T-cell (primary cell): Measurements from ENCODE around the gene MYMK. TPM values are rescaled to one million over a fixed set of nuclear protein-coding genes. Genes with fewer than 3 reads are reported as not detected.

Experiments used
- ATAC-seq, 4 experiments: fragments of 200-7000 bp in 3 of 4; fragments of 150-1000 bp in 1 of 4; cut with Tn5 transposase; replicated peaks in 1 of 4; 1 replicate in 3 of 4; 2 replicates in 1 of 4; pipeline ENCODE4 v1.10.0; 2021; ENCODE audit warnings: moderate library complexity in 3 of 4, mild to moderate bottlenecking in 2 of 4, moderate number of reproducible peaks in 1 of 4
- CTCF ChIA-PET, 2 donors: fragments of 300-600 bp; sonication (Branson Sonifier 250); formaldehyde crosslinking; loops; one replicate each; lab custom pipeline; 2022; ENCODE audit warnings: antibody characterized with exemption in 2 of 2; lab: Charles Lee
- POLR2A ChIA-PET, 2 donors: fragments of 300-600 bp; sonication (Branson Sonifier 250); formaldehyde crosslinking; loops; one replicate each; lab custom pipeline; 2022; ENCODE audit warnings: antibody characterized with exemption in 2 of 2; lab: Charles Lee
- DNase-seq, 35 experiments: peaks; one replicate each; pipeline versions ENCODE4 v3.0.0 to v3.0.0-alpha.2; 2013 to 2023
- H3K27ac ChIP-seq: one replicate; pipeline ENCODE4 v1.5.1; 2013; ENCODE audit warnings: low read length
- H3K27me3 ChIP-seq, 2 experiments: replicated peaks in 1 of 2; 1 replicate in 1 of 2; 2 replicates in 1 of 2; pipeline versions ENCODE4 v1.6.1 to v1.7.0; 2013; ENCODE audit warnings: low read length in 1 of 2, mixed read lengths in 1 of 2; ENCODE audit not compliant: control insufficient read depth in 2 of 2, insufficient read depth in 2 of 2; ENCODE audit errors: extremely low read depth in 1 of 2
- H3K36me3 ChIP-seq, 2 donors: 1 replicate in 1 of 2; 2 replicates in 1 of 2; pipeline versions ENCODE4 v1.6.1 to v1.7.0; 2013; ENCODE audit warnings: low read length in 1 of 2; ENCODE audit not compliant: control insufficient read depth in 2 of 2, insufficient read depth in 1 of 2; ENCODE audit errors: extremely low read depth in 1 of 2
- H3K4me1 ChIP-seq, 2 experiments: 1 replicate in 1 of 2; 2 replicates in 1 of 2; pipeline versions ENCODE4 v1.6.1 to v1.7.0; 2013; ENCODE audit warnings: low read length in 2 of 2, mixed read lengths in 1 of 2; ENCODE audit not compliant: insufficient read depth in 2 of 2, control insufficient read depth in 1 of 2; ENCODE audit errors: extremely low read depth in 1 of 2
- H3K4me3 ChIP-seq, 2 donors: 1 replicate in 1 of 2; 2 replicates in 1 of 2; pipeline versions ENCODE4 v1.5.1 to v1.7.0; 2013; ENCODE audit warnings: mild to moderate bottlenecking in 2 of 2, low read length in 1 of 2, moderate library complexity in 1 of 2; ENCODE audit not compliant: control insufficient read depth in 1 of 2; ENCODE audit errors: extremely low read depth in 1 of 2
- H3K9me3 ChIP-seq: 2 replicates; pipeline ENCODE4 v1.7.0; 2013
- H3K27ac Mint-ChIP-seq, 2 donors: one replicate each; pipeline ENCODE4 v1.8.0; 2020 to 2021; ENCODE audit warnings: mild to moderate bottlenecking in 2 of 2, mixed read lengths in 2 of 2
- H3K27me3 Mint-ChIP-seq, 2 donors: one replicate each; pipeline ENCODE4 v1.8.0; 2021 to 2022; ENCODE audit warnings: mixed read lengths in 2 of 2
- H3K36me3 Mint-ChIP-seq: one replicate; pipeline ENCODE4 v1.8.0; 2021; ENCODE audit warnings: mixed read lengths
- H3K4me1 Mint-ChIP-seq, 3 donors: one replicate each; pipeline ENCODE4 v1.8.0; 2020 to 2022; ENCODE audit warnings: mixed read lengths in 3 of 3, mild to moderate bottlenecking in 1 of 3
- H3K4me3 Mint-ChIP-seq, 3 donors: one replicate each; pipeline ENCODE4 v1.8.0; 2020 to 2022; ENCODE audit warnings: mild to moderate bottlenecking in 3 of 3, mixed read lengths in 3 of 3, moderate library complexity in 3 of 3
- H3K9me3 Mint-ChIP-seq, 3 donors: one replicate each; pipeline ENCODE4 v1.8.0; 2020 to 2022; ENCODE audit warnings: mixed read lengths in 3 of 3
- WGBS: methylation state at CpG from one replicate; pipeline ENCODE4 v1.1.5; 2013; ENCODE audit warnings: missing lambda C conversion rate; ENCODE audit not compliant: insufficient coverage; 5-methylcytosine and 5-hydroxymethylcytosine counted together
- total RNA-seq, 35 experiments: library from RNA in 6 of 35; stranded (reverse) in 6 of 35; fragments of 120-200 nt in 1 of 35; gene quantifications; one replicate each; pipeline versions ENCODE4 v1.2.1 to v1.2.4 and lab custom pipeline; 2013 to 2026

MYMK gene
- total RNA-seq, 5 donors from 2014 or later (not counting 1 experiment from before 2014, with no cell fraction given) = not detected

GRCh38 chr9:133521122-133522072 is 3.4 kb downstream of the MYMK start:
- Histone ChIP-seq H3K9me3 (no peaks in the 10 kb centered on the region), H3K36me3 (no peaks in the 10 kb centered on the region), H3K27ac (no peak overlapping the region), H3K27me3 (peaks cover 0 to 31% of the 10 kb centered on the region in 2 experiments), H3K4me3 (no peak overlapping the region), H3K4me1 (peaks cover 3 to 7% of the 10 kb centered on the region in 2 experiments)
- ChIA-PET CTCF (no interaction called here), POLR2A (no interaction called here)
- Mint-ChIP-seq H3K27me3 (no peaks in the 10 kb centered on the region), H3K9me3 (no peaks in the 10 kb centered on the region), H3K36me3 (no peaks in the 10 kb centered on the region), H3K27ac (no peak overlapping the region), H3K4me3 (no peak overlapping the region), H3K4me1 (peaks cover 0 to 3% (median under 1%) of the 10 kb centered on the region in 3 donors)
- WGBS = 88% methylated on average over 17 of the region's 21 CpGs
- no peak for DNase-seq
- no peak for ATAC-seq

GRCh38 chr9:133520121-133520835 is 4.5 kb downstream of the MYMK start:
- Mint-ChIP-seq H3K4me1 (no peaks in the 10 kb centered on the region), H3K27me3 (peaks cover 0 to 4% of the 10 kb centered on the region in 2 donors), H3K27ac (no peak overlapping the region), H3K36me3 (no peaks in the 10 kb centered on the region), H3K4me3 (no peak overlapping the region), H3K9me3 (no peaks in the 10 kb centered on the region)
- ChIA-PET CTCF (no interaction called here), POLR2A (no interaction called here)
- ATAC-seq (no peak), DNase-seq (no peak)
- Histone ChIP-seq H3K36me3 (no peaks in the 10 kb centered on the region), H3K4me1 (peaks cover 0 to 5% of the 10 kb centered on the region in 2 experiments), H3K27ac (no peak overlapping the region), H3K4me3 (no peak overlapping the region), H3K9me3 (no peaks in the 10 kb centered on the region), H3K27me3 (peaks cover 0 to 37% of the 10 kb centered on the region in 2 experiments)
- 80% methylated on average over 24 of the region's 24 CpGs for WGBS

GRCh38 chr9:133519693-133520092 is 5.1 kb downstream of the MYMK start:
- ATAC-seq (no peak), DNase-seq (no peak)
- ChIA-PET POLR2A (no interaction called here), CTCF (no interaction called here)
- no peaks in the 10 kb centered on the region for H3K36me3 ChIP-seq
- Mint-ChIP-seq H3K4me3 (no peak overlapping the region), H3K27me3 (peaks cover 0 to 4% of the 10 kb centered on the region in 2 donors), H3K4me1 (no peaks in the 10 kb centered on the region), H3K36me3 (no peaks in the 10 kb centered on the region), H3K27ac (no peak overlapping the region), H3K9me3 (no peaks in the 10 kb centered on the region)
- no peaks in the 10 kb centered on the region for H3K9me3 ChIP-seq
- no peak overlapping the region for H3K27ac ChIP-seq
- H3K27me3 ChIP-seq = peaks cover 0 to 40% of the 10 kb centered on the region in 2 experiments
- no peak overlapping the region for H3K4me3 ChIP-seq
- peaks cover 0 to 5% of the 10 kb centered on the region in 2 experiments for H3K4me1 ChIP-seq
- WGBS = 75% methylated on average over 5 of the region's 7 CpGs

- H3K36me3 Mint-ChIP-seq = no peaks in the 10 kb centered on the region
- no peaks in the 10 kb centered on the region for H3K4me1 Mint-ChIP-seq
- WGBS = 94% methylated on average over 15 of the region's 27 CpGs
- CTCF ChIA-PET = interaction anchor here in 1 of 2 donors (0.6 kb wide), 1 partner anchor 494 kb away, joined by 3 read pairs; no protein-coding TSS in a partner anchor
- no peaks in the 10 kb centered on the region for H3K9me3 Mint-ChIP-seq
- H3K4me3 ChIP-seq = no peak overlapping the region
- H3K4me1 ChIP-seq = peaks cover 0 to 5% of the 10 kb centered on the region in 2 experiments
- DNase-seq (no peak), ATAC-seq (no peak)
- H3K36me3 ChIP-seq = no peaks in the 10 kb centered on the region
- H3K27me3 Mint-ChIP-seq = peaks cover 0 to 4% of the 10 kb centered on the region in 2 donors
- POLR2A ChIA-PET = no interaction called here
- peaks cover 0 to 44% of the 10 kb centered on the region in 2 experiments for H3K27me3 ChIP-seq
- no peak overlapping the region for H3K27ac Mint-ChIP-seq
- H3K4me3 Mint-ChIP-seq = no peak overlapping the region
- H3K9me3 ChIP-seq = no peaks in the 10 kb centered on the region
- H3K27ac ChIP-seq = no peak overlapping the region
Observed at GRCh38 chr9:133518706-133519449, 5.9 kb downstream of the MYMK start.

GRCh38 chr9:133518200-133518599 is 6.6 kb downstream of the MYMK start:
- no peak for ATAC-seq
- Histone ChIP-seq H3K36me3 (no peaks in the 10 kb centered on the region), H3K27ac (no peak overlapping the region), H3K4me1 (peaks cover 0 to 5% of the 10 kb centered on the region in 2 experiments), H3K4me3 (no peak overlapping the region), H3K9me3 (no peaks in the 10 kb centered on the region), H3K27me3 (peaks cover 0 to 44% of the 10 kb centered on the region in 2 experiments)
- Mint-ChIP-seq H3K4me1 (no peaks in the 10 kb centered on the region), H3K9me3 (no peaks in the 10 kb centered on the region), H3K4me3 (no peak overlapping the region), H3K27ac (no peak overlapping the region), H3K36me3 (no peaks in the 10 kb centered on the region), H3K27me3 (peaks cover 0 to 4% of the 10 kb centered on the region in 2 donors)
- no peak for DNase-seq
- 91% methylated on average over 4 of the region's 5 CpGs for WGBS
- ChIA-PET POLR2A (interaction anchor here in 1 of 2 donors (0.7 kb wide), 1 partner anchor 38 kb away, joined by 4 read pairs; no protein-coding TSS in a partner anchor), CTCF (no interaction called here)

- WGBS = 70% methylated on average over 8 of the region's 8 CpGs
Observed at GRCh38 chr9:133517711-133518110, 7.0 kb downstream of the MYMK start.

More at GRCh38 chr9:133517711-133518110, 7.0 kb downstream of the MYMK start:
- Histone ChIP-seq H3K9me3 (no peaks in the 10 kb centered on the region), H3K27me3 (peaks cover 0 to 44% of the 10 kb centered on the region in 2 experiments), H3K4me1 (peaks cover 0 to 5% of the 10 kb centered on the region in 2 experiments), H3K4me3 (no peak overlapping the region), H3K36me3 (no peaks in the 10 kb centered on the region), H3K27ac (no peak overlapping the region)
- ChIA-PET CTCF (no interaction called here), POLR2A (interaction anchor here in 1 of 2 donors (0.7 kb wide), 1 partner anchor 38 kb away, joined by 4 read pairs; no protein-coding TSS in a partner anchor)
- Mint-ChIP-seq H3K36me3 (no peaks in the 10 kb centered on the region), H3K4me1 (no peaks in the 10 kb centered on the region), H3K27me3 (peaks cover 0 to 4% of the 10 kb centered on the region in 2 donors), H3K4me3 (no peak overlapping the region), H3K27ac (no peak overlapping the region), H3K9me3 (no peaks in the 10 kb centered on the region)
- ATAC-seq = no peak
- DNase-seq = no peak
